ENCODE results near the gene TPPP2. TPM values are rescaled to one million over a fixed set of nuclear protein-coding genes. Genes with fewer than 3 reads are reported as not detected.

TPPP2 gene
- polyA plus RNA-seq, 4 donors = 0.10 to 0.34 TPM; not detected in 2

DNA sequence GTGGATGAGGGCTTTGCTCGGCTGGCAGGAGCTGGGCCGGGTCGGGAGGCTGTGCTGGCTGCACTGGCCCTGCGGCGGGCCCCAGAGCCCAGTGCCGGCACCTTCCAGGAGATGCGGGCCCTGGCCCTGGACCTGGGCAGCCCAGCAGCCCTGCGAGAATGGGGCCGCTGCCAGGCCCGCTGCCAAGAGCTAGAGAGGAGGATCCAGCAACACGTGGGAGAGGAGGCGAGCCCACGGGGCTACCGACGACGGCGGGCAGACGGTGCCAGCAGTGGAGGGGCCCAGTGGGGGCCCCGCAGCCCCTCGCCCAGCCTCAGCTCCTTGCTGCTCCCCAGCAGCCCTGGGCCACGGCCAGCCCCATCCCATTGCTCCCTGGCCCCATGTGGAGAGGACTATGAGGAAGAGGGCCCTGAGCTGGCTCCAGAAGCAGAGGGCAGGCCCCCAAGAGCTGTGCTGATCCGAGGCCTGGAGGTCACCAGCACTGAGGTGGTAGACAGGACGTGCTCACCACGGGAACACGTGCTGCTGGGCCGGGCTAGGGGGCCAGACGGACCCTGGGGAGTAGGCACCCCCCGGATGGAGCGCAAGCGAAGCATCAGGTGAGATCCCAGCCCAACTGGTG is 51.6 kb downstream of the TPPP2 start:
- Histone ChIP-seq H3K4me1 (ENCODE audit: control insufficient read depth in 3 of 3, insufficient read depth in 2 of 3, low read depth in 1 of 3, low read length in 2 of 3) (peaks cover 0 to 16% (median 3%) of the 10 kb centered on the region in 3 donors), H3K27me3 (ENCODE audit: control insufficient read depth in 3 of 3, insufficient read depth in 3 of 3, low read length in 3 of 3) (no peaks in the 10 kb centered on the region), H3K9me3 (ENCODE audit: control insufficient read depth in 2 of 2, insufficient read depth in 1 of 2, low read depth in 1 of 2, low read length in 1 of 2) (no peaks in the 10 kb centered on the region), H3K4me3 (ENCODE audit: low read depth in 1 of 3, low read length in 3 of 3) (no peak overlapping the region), H3K36me3 (ENCODE audit: control insufficient read depth in 3 of 3, insufficient read depth in 2 of 3, low read depth in 1 of 3, low read length in 3 of 3) (peaks cover 0 to 82% (median 10%) of the 10 kb centered on the region in 3 donors), H3K27ac (ENCODE audit: low read depth in 1 of 3, low read length in 2 of 3) (no peak overlapping the region)
- FAIRE-seq (no peak), DNase-seq (no peak)
- 87 to 92% (median 89%) methylated on average over 16 to 30 of the region's 30 CpGs for WGBS, 3 donors

Other genes starting within 250 kb of the TPPP2 start
- gene RNASE6, start 248.9 kb upstream of the TPPP2 start, polyA plus RNA-seq = 10 to 100 TPM in 2 of 4 donors, 1 to 10 TPM in 2; 3.1 to 20.0 (median 10.3) TPM
- 100 to 1,000 TPM in 1 of 4 donors, 10 to 100 TPM in 3; 51.3 to 229 (median 84.7) TPM for gene RNASE1, start 227.4 kb upstream of the TPPP2 start, polyA plus RNA-seq
- under 1 TPM in 2 of 4 donors, not detected in 2; 0.09 to 0.12 TPM for gene RNASE3, start 138.8 kb upstream of the TPPP2 start, polyA plus RNA-seq
- gene RNASE2, start 74.7 kb upstream of the TPPP2 start, polyA plus RNA-seq = 1 to 10 TPM in 1 of 4 donors, under 1 TPM in 1, not detected in 2; 0.92 to 3.4 TPM
- 100 to 1,000 TPM in 1 of 4 donors, 10 to 100 TPM in 3; 68.5 to 119 (median 77.5) TPM for gene METTL17, start 40.2 kb upstream of the TPPP2 start, polyA plus RNA-seq
- gene SLC39A2, start 30.9 kb upstream of the TPPP2 start, polyA plus RNA-seq = under 1 TPM in 3 of 4 donors, not detected in 1; 0.04 to 0.67 (median 0.16) TPM
- gene NDRG2, start 5.2 kb upstream of the TPPP2 start, polyA plus RNA-seq = 100 to 1,000 TPM in 1 of 4 donors, 10 to 100 TPM in 3; 44.5 to 129 (median 71.4) TPM
- under 1 TPM in 1 of 4 donors, not detected in 3; 0.04 TPM for gene RNASE13, start 4.6 kb downstream of the TPPP2 start, polyA plus RNA-seq
- gene RNASE7, start 12.1 kb downstream of the TPPP2 start, polyA plus RNA-seq = under 1 TPM in 1 of 4 donors, not detected in 3; 0.04 TPM
- gene RNASE8, start 27.6 kb downstream of the TPPP2 start, polyA plus RNA-seq = not detected
- gene ARHGEF40, start 40.1 kb downstream of the TPPP2 start, polyA plus RNA-seq = 10 to 100 TPM in 2 of 4 donors, 1 to 10 TPM in 2; 2.2 to 26.1 (median 7.2) TPM
- gene ZNF219, start 68.4 kb downstream of the TPPP2 start, polyA plus RNA-seq = 10 to 100 TPM; 42.4 to 69.8 (median 59.6) TPM
- gene TMEM253, start 70.8 kb downstream of the TPPP2 start, polyA plus RNA-seq = 100 to 1,000 TPM in 2 of 4 donors, 10 to 100 TPM in 2; 57.9 to 245 (median 101) TPM
- gene OR5AU1, start 125.8 kb downstream of the TPPP2 start, polyA plus RNA-seq = not detected
- gene HNRNPC, start 239.2 kb downstream of the TPPP2 start, polyA plus RNA-seq = 100 to 1,000 TPM; 325 to 716 (median 510) TPM
- gene RPGRIP1, start 249.9 kb downstream of the TPPP2 start, polyA plus RNA-seq = under 1 TPM in 2 of 4 donors, not detected in 2; 0.44 to 0.73 TPM